Peyer's patch (tissue), 4 donors: ENCODE results near the gene FARS2.

ENCODE experiments used
- CTCF ChIP-seq, 6 experiments: fragments of 450-650 bp in 4 of 6; fragments of 200-600 bp in 2 of 6; sonication (generic) in 1 of 6; IDR thresholded peaks; one replicate each; pipeline ENCODE4 v1.5.1; 2017 to 2019; ENCODE audit warnings: antibody characterized with exemption in 6 of 6, mild to moderate bottlenecking in 3 of 6, moderate library complexity in 1 of 6
- POLR2A ChIP-seq, 2 donors: fragments of 450-650 bp; IDR thresholded peaks; one replicate each; pipeline ENCODE4 v1.5.1; 2017; ENCODE audit warnings: antibody characterized with exemption in 2 of 2, mild to moderate bottlenecking in 2 of 2, moderate library complexity in 2 of 2

- TF ChIP-seq CTCF (IDR thresholded peaks at IDR 0.05) (no peak), POLR2A (IDR thresholded peaks at IDR 0.05) (no peak)
These were observed 163.4 kb downstream of the FARS2 start for GRCh38 chr6:5424726-5425125.
